GM21526 (cell line): ENCODE results near the gene HERPUD1.
"Not testable (repeated sequence)": the region's sequence is repeated elsewhere in the genome, so short reads cannot be mapped to it uniquely, and the experiment has no call there.

Experiments
- ATAC-seq: cut with Tn5 transposase; IDR thresholded peaks from one replicate; pipeline ENCODE4 v1.9.1; 2021; ENCODE audit warnings: moderate library complexity; ENCODE audit not compliant: unreplicated experiment, low FRiP score

HERPUD1 gene

DNA sequence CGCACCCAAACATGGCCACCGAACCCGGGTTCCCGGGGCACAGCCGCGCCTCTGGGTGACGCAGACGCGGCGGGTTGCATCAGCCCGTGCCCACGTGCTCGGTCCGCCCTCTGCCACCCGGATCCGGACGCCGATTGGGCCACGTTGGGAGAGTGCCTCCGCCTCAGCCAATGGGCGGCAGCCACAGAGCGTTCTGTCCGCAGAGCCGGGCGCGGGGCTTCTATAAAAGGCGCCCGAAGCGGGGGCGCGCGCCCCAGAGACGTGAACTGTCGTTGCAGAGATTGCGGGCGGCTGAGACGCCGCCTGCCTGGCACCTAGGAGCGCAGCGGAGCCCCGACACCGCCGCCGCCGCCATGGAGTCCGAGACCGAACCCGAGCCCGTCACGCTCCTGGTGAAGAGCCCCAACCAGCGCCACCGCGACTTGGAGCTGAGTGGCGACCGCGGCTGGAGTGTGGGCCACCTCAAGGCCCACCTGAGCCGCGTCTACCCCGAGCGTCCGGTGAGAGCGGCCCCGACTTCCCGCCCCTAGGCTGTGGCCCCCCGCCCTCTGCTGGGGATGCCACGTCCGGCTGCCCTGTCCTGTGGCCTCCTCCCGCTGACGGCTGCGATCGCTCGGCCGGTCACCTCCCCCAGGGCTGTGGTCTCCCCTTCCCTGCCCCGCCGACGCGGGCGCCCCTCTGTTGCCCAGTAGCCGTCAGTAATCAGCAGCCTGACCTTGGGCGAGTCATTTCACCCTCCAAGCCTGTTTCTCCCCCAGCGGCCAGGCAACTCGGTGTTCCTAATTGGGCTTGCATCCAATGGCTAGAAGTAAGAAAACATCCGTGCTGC lies at the start of gene HERPUD1:
TSS of gene HERPUD1 (plus strand) at position 251 of the 829 bp plus-strand sequence. CDS start at position 354, 103 bp downstream.
- ATAC-seq, result peak; percentile 78

DNA sequence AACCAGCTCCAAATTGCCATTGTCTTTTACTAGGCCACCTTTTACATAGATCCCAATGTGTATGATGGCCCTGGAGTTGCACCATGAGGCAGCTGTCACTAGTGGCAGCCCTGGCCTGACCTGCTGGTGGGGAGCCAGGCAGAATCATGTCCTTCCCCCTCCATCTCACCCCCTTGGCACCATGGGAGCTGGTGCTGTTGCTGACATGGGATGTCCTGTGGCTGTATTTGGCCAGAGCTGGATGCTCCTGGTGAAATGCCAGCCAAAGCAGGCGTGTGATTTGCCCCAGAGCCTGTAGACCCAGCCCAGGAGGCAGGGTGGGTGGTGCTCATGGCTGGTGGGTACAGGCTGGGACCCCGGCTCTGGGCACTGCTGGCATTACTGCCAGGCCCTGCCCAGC lies 48.4 kb upstream of the HERPUD1 start:
- no peak for ATAC-seq

GRCh38 chr16:56884026-56884582 lies 47.8 kb upstream of the HERPUD1 start:
- no peak for ATAC-seq

GRCh38 chr16:56884929-56885328 lies 47.0 kb upstream of the HERPUD1 start:
- not testable (repeated sequence) for ATAC-seq

- ATAC-seq, result no peak
Measured at GRCh38 chr16:56885446-56886162, 46.3 kb upstream of the HERPUD1 start.

DNA sequence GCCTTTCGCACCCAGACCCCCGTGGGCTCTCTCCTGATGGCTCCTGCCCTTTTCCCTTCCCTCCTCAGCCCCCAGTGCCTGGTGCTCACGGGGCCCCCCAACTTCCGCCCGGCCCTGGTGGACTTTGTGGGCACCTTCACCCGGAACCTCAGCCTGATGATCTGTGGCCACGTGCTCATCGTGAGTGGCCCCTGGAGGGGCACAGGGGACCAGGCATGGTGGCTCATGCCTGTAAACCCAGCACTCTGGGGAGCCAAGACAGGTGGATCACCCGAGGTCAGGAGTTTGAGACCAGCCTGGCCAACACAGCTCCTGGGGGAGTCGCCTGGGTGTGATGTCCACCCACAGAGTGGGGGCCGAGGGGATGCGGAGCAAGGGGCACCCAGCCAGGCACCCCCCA lies 45.6 kb upstream of the HERPUD1 start:
- ATAC-seq, result no peak

- no peak for ATAC-seq
Measured at GRCh38 chr16:56886826-56887225, 45.1 kb upstream of the HERPUD1 start.

DNA sequence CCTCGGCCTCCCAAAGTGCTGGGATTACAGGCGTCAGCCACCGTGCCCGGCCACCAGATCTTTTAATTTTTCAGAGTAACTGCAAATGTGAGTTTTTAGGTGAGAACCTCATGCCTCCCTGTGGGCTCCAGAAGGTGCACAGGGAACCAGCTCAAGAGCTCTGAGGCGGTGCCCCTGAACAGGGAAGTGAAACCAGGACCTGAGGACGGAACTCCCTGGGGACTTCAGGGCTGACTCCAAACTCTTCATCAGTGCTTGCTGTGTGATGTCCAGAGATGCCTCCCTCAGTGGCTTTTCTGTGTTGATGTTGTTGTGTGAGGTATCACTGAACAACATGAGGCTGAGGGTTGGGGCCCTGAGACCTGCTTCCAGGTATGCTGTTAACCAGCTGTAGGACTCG lies 43.1 kb upstream of the HERPUD1 start:
- ATAC-seq, result no peak

GRCh38 chr16:56889206-56889605 lies 42.7 kb upstream of the HERPUD1 start:
- no peak for ATAC-seq

DNA sequence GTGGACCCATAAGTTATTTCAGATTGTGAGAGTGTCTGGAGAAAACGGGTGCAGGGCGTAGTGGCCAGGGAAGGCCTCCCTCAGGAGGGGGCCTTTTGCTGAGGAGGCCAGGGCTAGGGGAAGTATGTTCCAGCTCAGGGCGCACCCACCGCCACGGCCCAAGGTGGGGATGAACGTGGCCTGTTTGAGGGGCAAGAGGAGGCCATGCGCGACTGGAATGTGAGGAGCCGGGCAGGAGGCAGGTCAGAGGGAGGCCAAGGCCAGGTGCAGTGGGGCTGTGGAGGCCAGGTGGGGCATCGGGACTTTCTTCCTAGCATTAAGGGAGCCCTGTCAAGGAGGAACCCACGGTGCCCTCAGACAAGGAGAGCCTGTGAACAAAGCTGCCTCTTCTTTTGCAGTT lies 40.3 kb upstream of the HERPUD1 start:
- ATAC-seq, result no peak

DNA sequence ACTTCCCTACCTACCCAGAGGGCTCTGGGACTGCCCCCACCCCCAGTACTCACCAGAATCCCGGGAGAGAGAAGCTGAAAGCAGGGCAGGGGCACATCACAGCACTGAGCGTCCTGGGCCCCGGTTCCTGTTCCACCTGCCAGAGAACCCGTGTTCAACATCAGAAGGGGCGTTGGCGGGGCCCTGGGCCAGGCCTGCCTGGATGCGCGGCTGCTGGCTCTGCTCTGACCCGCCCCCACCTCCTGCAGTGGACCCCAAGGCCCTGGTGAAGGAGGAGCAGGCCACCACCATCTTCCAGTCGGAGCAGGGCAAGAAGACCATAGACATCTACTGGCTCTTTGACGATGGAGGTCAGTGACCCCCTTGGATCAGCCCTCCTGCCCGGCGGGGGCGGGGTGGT lies 39.2 kb upstream of the HERPUD1 start:
- no peak for ATAC-seq

- no peak for ATAC-seq
Measured at GRCh38 chr16:56894331-56894917, 37.5 kb upstream of the HERPUD1 start.

- no peak for ATAC-seq
Measured at GRCh38 chr16:56895813-56896212, 36.1 kb upstream of the HERPUD1 start.

GRCh38 chr16:56896244-56896643 lies 35.7 kb upstream of the HERPUD1 start:
- ATAC-seq, result no peak

GRCh38 chr16:56897026-56897799 lies 34.7 kb upstream of the HERPUD1 start:
- no peak for ATAC-seq

DNA sequence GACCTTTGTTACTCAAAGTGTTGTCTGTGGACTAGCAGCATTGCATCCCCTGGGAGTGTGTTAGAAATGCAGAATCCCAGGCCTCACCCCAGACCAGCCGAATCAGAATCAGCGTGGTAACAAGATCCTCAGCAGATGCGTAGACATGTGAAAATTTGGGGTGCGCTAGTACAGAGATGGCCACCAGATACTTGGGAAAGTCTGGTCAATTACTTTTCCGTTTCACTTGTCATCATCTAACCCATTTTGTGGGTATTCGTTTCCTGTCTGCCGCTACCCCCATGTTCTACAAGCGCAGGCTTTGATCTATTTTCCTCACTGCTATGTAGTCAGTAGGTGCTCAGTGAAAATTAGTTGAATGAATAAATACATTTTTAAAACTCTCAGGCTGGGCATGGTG lies 33.1 kb upstream of the HERPUD1 start:
- peak; percentile 80 for ATAC-seq

- ATAC-seq, result no peak
Measured at GRCh38 chr16:56903866-56904265, 28.1 kb upstream of the HERPUD1 start.

DNA sequence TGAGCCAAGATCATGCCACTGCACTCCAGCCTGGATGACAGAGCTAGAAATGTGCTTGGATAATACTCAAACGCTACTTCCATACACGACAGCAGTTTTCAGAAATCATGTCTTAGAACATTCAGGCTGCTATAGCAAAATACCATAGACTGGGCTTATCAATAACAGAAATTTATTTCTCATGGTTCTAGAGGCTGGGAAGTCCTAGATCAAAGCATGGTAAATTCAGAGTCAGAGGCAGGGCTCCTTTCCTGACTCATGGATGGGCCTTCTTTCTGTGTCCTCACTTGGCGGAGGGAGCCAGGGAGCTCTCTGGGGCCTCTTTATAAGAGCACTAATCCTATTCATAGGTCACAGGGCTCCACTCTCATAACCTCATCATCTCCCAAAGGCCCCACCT lies 24.5 kb upstream of the HERPUD1 start:
- ATAC-seq, result no peak

GRCh38 chr16:56909527-56909979 lies 22.4 kb upstream of the HERPUD1 start:
- no peak for ATAC-seq

GRCh38 chr16:56910112-56910511 lies 21.8 kb upstream of the HERPUD1 start:
- ATAC-seq, result no peak
